T-cell (primary cell): Measurements from ENCODE around the gene SH3RF1. TPM values are rescaled to one million over a fixed set of nuclear protein-coding genes. Genes with fewer than 3 reads are reported as not detected.
"Not testable (repeated sequence)": the region's sequence is repeated elsewhere in the genome, so short reads cannot be mapped to it uniquely, and the experiment has no call there.

Source experiments
- ATAC-seq, 4 experiments: fragments of 200-7000 bp in 3 of 4; fragments of 150-1000 bp in 1 of 4; cut with Tn5 transposase; replicated peaks in 1 of 4; 1 replicate in 3 of 4; 2 replicates in 1 of 4; pipeline ENCODE4 v1.10.0; 2021; ENCODE audit warnings: moderate library complexity in 3 of 4, mild to moderate bottlenecking in 2 of 4, moderate number of reproducible peaks in 1 of 4
- CTCF ChIA-PET, 2 donors: fragments of 300-600 bp; sonication (Branson Sonifier 250); formaldehyde crosslinking; loops; one replicate each; lab custom pipeline; 2022; ENCODE audit warnings: antibody characterized with exemption in 2 of 2; lab: Charles Lee
- POLR2A ChIA-PET, 2 donors: fragments of 300-600 bp; sonication (Branson Sonifier 250); formaldehyde crosslinking; loops; one replicate each; lab custom pipeline; 2022; ENCODE audit warnings: antibody characterized with exemption in 2 of 2; lab: Charles Lee
- DNase-seq, 35 experiments: peaks; one replicate each; pipeline versions ENCODE4 v3.0.0 to v3.0.0-alpha.2; 2013 to 2023
- H3K27ac ChIP-seq: one replicate; pipeline ENCODE4 v1.5.1; 2013; ENCODE audit warnings: low read length
- H3K27me3 ChIP-seq, 2 experiments: replicated peaks in 1 of 2; 1 replicate in 1 of 2; 2 replicates in 1 of 2; pipeline versions ENCODE4 v1.6.1 to v1.7.0; 2013; ENCODE audit warnings: low read length in 1 of 2, mixed read lengths in 1 of 2; ENCODE audit not compliant: control insufficient read depth in 2 of 2, insufficient read depth in 2 of 2; ENCODE audit errors: extremely low read depth in 1 of 2
- H3K36me3 ChIP-seq, 2 donors: 1 replicate in 1 of 2; 2 replicates in 1 of 2; pipeline versions ENCODE4 v1.6.1 to v1.7.0; 2013; ENCODE audit warnings: low read length in 1 of 2; ENCODE audit not compliant: control insufficient read depth in 2 of 2, insufficient read depth in 1 of 2; ENCODE audit errors: extremely low read depth in 1 of 2
- H3K4me1 ChIP-seq, 2 experiments: 1 replicate in 1 of 2; 2 replicates in 1 of 2; pipeline versions ENCODE4 v1.6.1 to v1.7.0; 2013; ENCODE audit warnings: low read length in 2 of 2, mixed read lengths in 1 of 2; ENCODE audit not compliant: insufficient read depth in 2 of 2, control insufficient read depth in 1 of 2; ENCODE audit errors: extremely low read depth in 1 of 2
- H3K4me3 ChIP-seq, 2 donors: 1 replicate in 1 of 2; 2 replicates in 1 of 2; pipeline versions ENCODE4 v1.5.1 to v1.7.0; 2013; ENCODE audit warnings: mild to moderate bottlenecking in 2 of 2, low read length in 1 of 2, moderate library complexity in 1 of 2; ENCODE audit not compliant: control insufficient read depth in 1 of 2; ENCODE audit errors: extremely low read depth in 1 of 2
- H3K9me3 ChIP-seq: 2 replicates; pipeline ENCODE4 v1.7.0; 2013
- H3K27ac Mint-ChIP-seq, 2 donors: one replicate each; pipeline ENCODE4 v1.8.0; 2020 to 2021; ENCODE audit warnings: mild to moderate bottlenecking in 2 of 2, mixed read lengths in 2 of 2
- H3K27me3 Mint-ChIP-seq, 2 donors: one replicate each; pipeline ENCODE4 v1.8.0; 2021 to 2022; ENCODE audit warnings: mixed read lengths in 2 of 2
- H3K36me3 Mint-ChIP-seq: one replicate; pipeline ENCODE4 v1.8.0; 2021; ENCODE audit warnings: mixed read lengths
- H3K4me1 Mint-ChIP-seq, 3 donors: one replicate each; pipeline ENCODE4 v1.8.0; 2020 to 2022; ENCODE audit warnings: mixed read lengths in 3 of 3, mild to moderate bottlenecking in 1 of 3
- H3K4me3 Mint-ChIP-seq, 3 donors: one replicate each; pipeline ENCODE4 v1.8.0; 2020 to 2022; ENCODE audit warnings: mild to moderate bottlenecking in 3 of 3, mixed read lengths in 3 of 3, moderate library complexity in 3 of 3
- H3K9me3 Mint-ChIP-seq, 3 donors: one replicate each; pipeline ENCODE4 v1.8.0; 2020 to 2022; ENCODE audit warnings: mixed read lengths in 3 of 3
- whole genome bisulfite sequencing: methylation state at CpG from one replicate; pipeline ENCODE4 v1.1.5; 2013; ENCODE audit warnings: missing lambda C conversion rate; ENCODE audit not compliant: insufficient coverage; 5-methylcytosine and 5-hydroxymethylcytosine counted together
- total RNA-seq, 35 experiments: library from RNA in 6 of 35; stranded (reverse) in 6 of 35; fragments of 120-200 nt in 1 of 35; gene quantifications; one replicate each; pipeline versions ENCODE4 v1.2.1 to v1.2.4 and lab custom pipeline; 2013 to 2026

SH3RF1 gene
- total RNA-seq, 5 donors from 2014 or later (not counting 1 experiment from before 2014, with no cell fraction given), result 0.23 to 0.60 (median 0.27) TPM; not detected in 1

- no peaks in the 10 kb centered on the region for H3K9me3 Mint-ChIP-seq
- no peak overlapping the region for H3K27ac ChIP-seq
- H3K36me3 Mint-ChIP-seq, result no peaks in the 10 kb centered on the region
- WGBS, result 73% methylated on average over 2 of the region's 3 CpGs
- H3K9me3 ChIP-seq, result no peaks in the 10 kb centered on the region
- H3K4me3 Mint-ChIP-seq, result no peak overlapping the region
- no peaks in the 10 kb centered on the region for H3K36me3 ChIP-seq
- peaks cover 0 to 5% of the 10 kb centered on the region in 2 donors for H3K27me3 Mint-ChIP-seq
- H3K27me3 ChIP-seq, result no peaks in the 10 kb centered on the region
- ATAC-seq (no peak), DNase-seq (no peak)
- ChIA-PET POLR2A (no interaction called here), CTCF (no interaction called here)
- H3K4me1 ChIP-seq, result no peaks in the 10 kb centered on the region
- no peak overlapping the region for H3K27ac Mint-ChIP-seq
- peaks cover 0 to 2% (median 0%) of the 10 kb centered on the region in 3 donors for H3K4me1 Mint-ChIP-seq
- no peak overlapping the region for H3K4me3 ChIP-seq
Measured at GRCh38 chr4:169208090-169208455, 62.7 kb downstream of the SH3RF1 start.

DNA sequence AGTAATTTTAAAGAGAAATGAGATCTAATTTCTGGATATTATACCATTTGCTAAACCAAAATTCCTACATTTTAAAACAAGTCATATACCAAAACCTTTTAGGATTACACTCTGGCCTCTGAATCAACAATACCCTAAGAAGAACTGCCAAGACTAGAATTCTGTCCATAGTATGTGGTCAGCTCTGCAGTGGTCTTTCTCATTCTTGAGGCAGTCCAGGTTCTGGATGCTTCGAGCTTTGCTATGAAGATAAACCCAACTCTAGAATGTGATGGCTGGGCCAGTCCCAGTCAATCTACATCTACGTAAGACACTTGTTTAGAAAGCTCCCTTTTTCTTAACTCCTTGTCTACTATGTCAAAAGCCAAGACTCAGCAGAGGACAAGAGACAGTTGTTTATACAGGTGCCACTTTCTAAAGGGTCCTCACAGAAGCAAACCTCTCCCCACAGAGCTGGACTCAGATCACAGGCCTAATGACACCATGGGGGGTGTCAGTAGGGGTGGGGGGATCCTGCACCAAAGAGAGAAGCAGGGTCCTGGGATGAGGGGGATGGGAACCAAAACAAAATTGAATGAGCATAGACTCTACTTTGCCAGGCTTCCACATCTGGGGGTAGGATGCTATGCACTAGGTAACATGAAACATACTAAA is 63.2 kb downstream of the SH3RF1 start:
- no peak overlapping the region for H3K27ac Mint-ChIP-seq
- no peaks in the 10 kb centered on the region for H3K27me3 ChIP-seq
- H3K4me1 ChIP-seq, result no peaks in the 10 kb centered on the region
- POLR2A ChIA-PET, result no interaction called here
- no peak for ATAC-seq
- DNase-seq, result no peak
- WGBS, result 38% methylated on average over 1 of the region's 2 CpGs
- H3K27ac ChIP-seq, result no peak overlapping the region
- H3K4me3 Mint-ChIP-seq, result no peak overlapping the region
- peaks cover 0 to 2% (median 0%) of the 10 kb centered on the region in 3 donors for H3K4me1 Mint-ChIP-seq
- H3K9me3 ChIP-seq, result no peaks in the 10 kb centered on the region
- CTCF ChIA-PET, result no interaction called here
- H3K9me3 Mint-ChIP-seq, result no peaks in the 10 kb centered on the region
- H3K36me3 Mint-ChIP-seq, result no peaks in the 10 kb centered on the region
- H3K36me3 ChIP-seq, result no peaks in the 10 kb centered on the region
- H3K4me3 ChIP-seq, result no peak overlapping the region
- peaks cover 0 to 4% of the 10 kb centered on the region in 2 donors for H3K27me3 Mint-ChIP-seq

GRCh38 chr4:169205744-169206080 is 65.0 kb downstream of the SH3RF1 start:
- Histone ChIP-seq H3K4me3 (no peak overlapping the region), H3K27me3 (no peaks in the 10 kb centered on the region), H3K9me3 (no peaks in the 10 kb centered on the region), H3K36me3 (no peaks in the 10 kb centered on the region), H3K27ac (no peak overlapping the region), H3K4me1 (no peaks in the 10 kb centered on the region)
- H3K27me3 Mint-ChIP-seq, result peaks cover 0 to 2% of the 10 kb centered on the region in 2 donors
- H3K9me3 Mint-ChIP-seq, result no peaks in the 10 kb centered on the region
- H3K4me3 Mint-ChIP-seq, result no peak overlapping the region
- H3K4me1 Mint-ChIP-seq, result peaks cover 0 to 2% (median 0%) of the 10 kb centered on the region in 3 donors
- ATAC-seq (no peak), DNase-seq (no peak)
- POLR2A ChIA-PET, result no interaction called here
- H3K36me3 Mint-ChIP-seq, result no peaks in the 10 kb centered on the region
- CTCF ChIA-PET, result no interaction called here
- no peak overlapping the region for H3K27ac Mint-ChIP-seq

GRCh38 chr4:169205075-169205743 is 65.5 kb downstream of the SH3RF1 start:
- Mint-ChIP-seq H3K27ac (no peak overlapping the region), H3K9me3 (no peaks in the 10 kb centered on the region), H3K4me1 (no peaks in the 10 kb centered on the region), H3K36me3 (no peaks in the 10 kb centered on the region), H3K4me3 (no peak overlapping the region), H3K27me3 (peaks cover 0 to 2% of the 10 kb centered on the region in 2 donors)
- Histone ChIP-seq H3K27me3 (no peaks in the 10 kb centered on the region), H3K9me3 (no peaks in the 10 kb centered on the region), H3K36me3 (no peaks in the 10 kb centered on the region), H3K4me1 (no peaks in the 10 kb centered on the region), H3K27ac (no peak overlapping the region), H3K4me3 (no peak overlapping the region)
- no peak for ATAC-seq
- WGBS, result 84% methylated on average over 2 of the region's 3 CpGs
- DNase-seq, result no peak
- ChIA-PET CTCF (no interaction called here), POLR2A (no interaction called here)

DNA sequence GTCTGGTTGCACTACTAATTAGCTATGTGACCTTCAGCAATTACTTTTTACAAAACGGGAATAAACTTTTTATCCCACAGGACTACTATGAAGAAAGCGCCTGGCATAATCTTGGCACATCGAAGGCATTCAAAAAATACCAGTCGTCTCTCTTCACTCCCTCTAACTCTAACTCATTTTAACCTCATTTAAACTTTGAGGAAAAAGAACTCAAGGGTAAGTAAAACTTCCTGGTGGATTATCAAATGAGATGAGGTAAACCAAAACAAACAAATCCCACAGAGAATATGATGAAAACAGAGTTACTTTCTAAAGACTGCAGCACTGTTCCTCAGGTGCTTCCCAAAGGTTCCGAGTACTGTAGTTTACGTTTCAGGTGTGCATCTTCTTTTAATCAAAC is 66.9 kb downstream of the SH3RF1 start:
- ChIA-PET CTCF (no interaction called here), POLR2A (no interaction called here)
- Histone ChIP-seq H3K4me1 (no peaks in the 10 kb centered on the region), H3K36me3 (no peaks in the 10 kb centered on the region), H3K9me3 (no peaks in the 10 kb centered on the region), H3K27ac (no peak overlapping the region), H3K27me3 (no peaks in the 10 kb centered on the region), H3K4me3 (no peak overlapping the region)
- 73% methylated on average over 3 of the region's 6 CpGs for WGBS
- Mint-ChIP-seq H3K4me1 (no peaks in the 10 kb centered on the region), H3K27ac (no peak overlapping the region), H3K9me3 (no peaks in the 10 kb centered on the region), H3K4me3 (no peak overlapping the region), H3K36me3 (no peaks in the 10 kb centered on the region), H3K27me3 (peaks cover 0 to 2% of the 10 kb centered on the region in 2 donors)
- no peak for ATAC-seq
- no peak for DNase-seq

GRCh38 chr4:169203278-169203677 is 67.5 kb downstream of the SH3RF1 start:
- H3K9me3 ChIP-seq, H3K27me3 Mint-ChIP-seq, CTCF ChIA-PET, H3K27me3 ChIP-seq, H3K9me3 Mint-ChIP-seq, ATAC-seq, H3K4me3 Mint-ChIP-seq, DNase-seq, H3K4me1 Mint-ChIP-seq, H3K27ac ChIP-seq, H3K4me3 ChIP-seq, H3K36me3 Mint-ChIP-seq, H3K4me1 ChIP-seq, H3K27ac Mint-ChIP-seq, H3K36me3 ChIP-seq: not testable (repeated sequence)
- POLR2A ChIA-PET, result interaction anchor here in 1 of 2 donors (0.6 kb wide), 1 partner anchor 22 kb away, joined by 17 read pairs; no protein-coding TSS in a partner anchor
- WGBS, result no CpG with 5 or more reads among the region's 4 CpGs
